ENCODE results near the gene PRKN.

GRCh38 chr6:161647234-161647633 lies 1080.3 kb downstream of the PRKN start:
- TF ChIP-seq GATA3 (IDR thresholded peaks at IDR 0.05; ENCODE audit: low read depth, low read length): no peak
- TF ChIP-seq GATA2 (IDR thresholded peaks at IDR 0.05; ENCODE audit: low read depth, low read length): no peak
